ENCODE data around the gene DNAJA1.
A peak's percentile ranks its signal among the peaks of the same experiment; 100 is the strongest.
"Not testable (repeated sequence)": the region's sequence is repeated elsewhere in the genome, so short reads cannot be mapped to it uniquely, and the experiment has no call there.

Gene DNAJA1

GRCh38 chr9:33080534-33080933 is 55.5 kb downstream of the DNAJA1 start:
- no peak for DNase-seq (ENCODE audit: insufficient read length, low spot score)

GRCh38 chr9:33081128-33081851 is 56.2 kb downstream of the DNAJA1 start:
- no peak for FAIRE-seq

More at GRCh38 chr9:33080534-33080933, 55.5 kb downstream of the DNAJA1 start:
- FAIRE-seq, result no peak

GRCh38 chr9:33082128-33082527 is 57.1 kb downstream of the DNAJA1 start:
- FAIRE-seq, result no peak
- no peak for DNase-seq (ENCODE audit: insufficient read length, low spot score)

More at GRCh38 chr9:33081128-33081851, 56.2 kb downstream of the DNAJA1 start:
- peak; percentile 71 for DNase-seq (ENCODE audit: insufficient read length, low spot score)

DNA sequence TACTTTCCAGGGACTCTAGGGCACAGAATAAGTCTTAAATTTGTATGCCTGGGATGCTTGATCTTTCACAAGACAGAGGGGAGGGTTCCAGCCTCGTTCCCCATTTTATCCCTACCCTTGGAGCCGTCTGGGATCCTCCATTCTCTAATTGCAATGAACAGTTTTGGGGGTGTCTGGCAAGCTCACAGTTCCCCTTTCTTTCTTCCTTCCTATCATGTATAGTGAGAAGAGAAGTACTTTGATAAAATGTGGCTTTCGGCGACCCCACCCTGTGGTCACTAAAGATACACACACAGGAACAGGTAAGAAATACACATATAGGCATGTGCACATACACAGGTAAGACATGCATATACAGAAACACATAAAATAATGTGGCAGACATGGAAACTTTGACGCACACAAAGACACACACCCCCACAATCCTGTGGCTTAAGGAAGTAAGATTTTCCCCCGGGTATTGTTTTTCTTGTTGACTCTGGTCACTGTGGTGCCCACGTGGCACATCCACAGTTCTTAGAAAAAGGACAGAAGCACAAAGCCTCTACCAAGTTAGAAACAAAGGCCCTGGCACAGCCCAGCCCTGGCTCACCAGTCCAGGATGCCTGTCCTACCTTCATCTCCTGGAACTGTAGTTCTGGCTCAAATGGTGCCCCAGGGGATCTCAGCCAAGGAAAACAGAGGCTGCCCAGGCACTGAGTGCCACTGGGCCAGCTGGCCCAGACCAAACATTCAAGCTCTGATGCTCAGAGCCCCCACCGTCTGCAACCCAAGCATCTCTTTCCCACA is 57.7 kb downstream of the DNAJA1 start:
- DNase-seq (ENCODE audit: insufficient read length, low spot score), result no peak
- FAIRE-seq, result no peak

GRCh38 chr9:33085672-33086071 is 60.6 kb downstream of the DNAJA1 start:
- DNase-seq (ENCODE audit: insufficient read length, low spot score); FAIRE-seq: not testable (repeated sequence)

Data from HTR-8/SVneo (cell line).